Lower leg skin (tissue), 3 donors: ENCODE measurements around the gene RMND5B.

Experiments
- POLR2A ChIP-seq, 2 donors: fragments of 450-650 bp; IDR thresholded peaks; one replicate each; pipeline ENCODE4 v1.6.1; 2016 to 2017; ENCODE audit warnings: antibody characterized with exemption in 2 of 2, mild to moderate bottlenecking in 1 of 2, moderate library complexity in 1 of 2
- TF ChIP-seq, protein P1 (sequence below), 3 donors: fragments of 450-650 bp; IDR thresholded peaks; one replicate each; pipeline ENCODE4 v1.5.1; 2016; ENCODE audit warnings: antibody characterized with exemption in 3 of 3, mild to moderate bottlenecking in 3 of 3, moderate library complexity in 2 of 3

DNA sequence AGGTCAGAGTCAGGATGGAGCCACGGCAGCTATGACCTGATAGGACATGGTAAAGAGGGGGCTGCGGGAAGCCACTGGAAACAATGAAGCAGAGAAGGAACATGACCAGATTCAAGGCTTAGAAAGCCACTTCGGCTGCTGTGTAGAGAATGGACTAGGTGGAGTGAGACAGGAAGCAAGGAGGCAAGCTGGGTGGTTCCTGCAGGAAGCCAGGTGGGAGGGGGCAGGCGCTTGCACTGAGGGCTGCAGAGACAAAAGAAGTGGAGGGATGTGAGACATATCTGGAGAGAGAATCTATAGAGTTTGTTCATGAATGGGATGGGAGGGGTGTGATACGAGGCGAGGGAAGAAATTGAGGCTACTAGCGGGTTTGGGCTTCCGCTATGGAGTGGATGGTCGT, 36.5 kb upstream of the RMND5B start:
- TF ChIP-seq, protein P1, sequence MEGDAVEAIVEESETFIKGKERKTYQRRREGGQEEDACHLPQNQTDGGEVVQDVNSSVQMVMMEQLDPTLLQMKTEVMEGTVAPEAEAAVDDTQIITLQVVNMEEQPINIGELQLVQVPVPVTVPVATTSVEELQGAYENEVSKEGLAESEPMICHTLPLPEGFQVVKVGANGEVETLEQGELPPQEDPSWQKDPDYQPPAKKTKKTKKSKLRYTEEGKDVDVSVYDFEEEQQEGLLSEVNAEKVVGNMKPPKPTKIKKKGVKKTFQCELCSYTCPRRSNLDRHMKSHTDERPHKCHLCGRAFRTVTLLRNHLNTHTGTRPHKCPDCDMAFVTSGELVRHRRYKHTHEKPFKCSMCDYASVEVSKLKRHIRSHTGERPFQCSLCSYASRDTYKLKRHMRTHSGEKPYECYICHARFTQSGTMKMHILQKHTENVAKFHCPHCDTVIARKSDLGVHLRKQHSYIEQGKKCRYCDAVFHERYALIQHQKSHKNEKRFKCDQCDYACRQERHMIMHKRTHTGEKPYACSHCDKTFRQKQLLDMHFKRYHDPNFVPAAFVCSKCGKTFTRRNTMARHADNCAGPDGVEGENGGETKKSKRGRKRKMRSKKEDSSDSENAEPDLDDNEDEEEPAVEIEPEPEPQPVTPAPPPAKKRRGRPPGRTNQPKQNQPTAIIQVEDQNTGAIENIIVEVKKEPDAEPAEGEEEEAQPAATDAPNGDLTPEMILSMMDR (IDR thresholded peaks at IDR 0.05) = no peak
- TF ChIP-seq POLR2A (IDR thresholded peaks at IDR 0.05) = no peak
